GM06990 (cell line): ENCODE measurements around the gene SLC66A2.

Source experiments
- DNase-seq: peaks from one replicate; pipeline ENCODE4 v3.0.0-alpha.2; 2011; ENCODE audit not compliant: insufficient read length; ENCODE audit errors: extremely low read depth
- H3K27me3 ChIP-seq: replicated peaks from 2 replicates; pipeline ENCODE4 v1.6.0; 2011; ENCODE audit warnings: low read length; ENCODE audit not compliant: control insufficient read depth, insufficient read depth
- H3K36me3 ChIP-seq: 2 replicates; pipeline ENCODE4 v1.5.1; 2011; ENCODE audit warnings: low read length; ENCODE audit not compliant: control insufficient read depth, insufficient read depth
- H3K4me3 ChIP-seq: replicated peaks from 2 replicates; pipeline ENCODE4 v1.5.1; 2011; ENCODE audit warnings: low read depth, mild to moderate bottlenecking, control low read depth, low read length
- TF ChIP-seq, protein P1 (sequence below): IDR thresholded peaks from 2 replicates; pipeline ENCODE4 v1.5.1; 2011; ENCODE audit warnings: low read length, control low read depth, mild to moderate bottlenecking, inconsistent platforms; ENCODE audit not compliant: insufficient read depth, poor library complexity, severe bottlenecking

SLC66A2 gene

DNA sequence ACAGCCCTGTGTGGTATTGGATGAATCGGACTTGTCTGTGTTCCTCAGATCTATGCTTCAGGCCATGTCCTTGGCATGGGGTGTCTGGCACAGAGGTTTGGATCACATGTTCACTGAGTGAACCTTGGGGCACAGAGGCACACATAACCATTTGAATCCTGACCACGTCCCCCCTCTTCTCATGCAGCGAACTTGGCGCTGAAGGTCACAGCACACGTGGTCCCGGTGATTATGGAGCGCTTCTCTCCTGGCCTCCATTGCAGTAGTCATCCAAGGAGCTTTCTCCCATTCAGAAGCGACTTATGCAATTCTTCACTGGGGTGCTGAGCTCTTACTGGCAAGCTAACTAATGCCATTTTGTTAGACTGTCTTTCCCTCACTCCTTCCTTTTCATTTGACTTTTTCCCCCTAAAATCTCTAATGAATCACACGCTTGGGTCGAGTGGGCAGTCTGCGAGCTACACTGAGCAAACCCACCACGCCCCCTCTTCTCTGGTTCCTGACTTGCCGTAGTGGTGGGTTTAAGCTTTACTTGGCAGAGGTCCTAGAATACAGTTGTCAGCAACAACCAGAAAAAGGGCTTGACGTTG is 94.3 kb downstream of the SLC66A2 start:
- no peak overlapping the region for H3K4me3 ChIP-seq
- TF ChIP-seq, protein P1, sequence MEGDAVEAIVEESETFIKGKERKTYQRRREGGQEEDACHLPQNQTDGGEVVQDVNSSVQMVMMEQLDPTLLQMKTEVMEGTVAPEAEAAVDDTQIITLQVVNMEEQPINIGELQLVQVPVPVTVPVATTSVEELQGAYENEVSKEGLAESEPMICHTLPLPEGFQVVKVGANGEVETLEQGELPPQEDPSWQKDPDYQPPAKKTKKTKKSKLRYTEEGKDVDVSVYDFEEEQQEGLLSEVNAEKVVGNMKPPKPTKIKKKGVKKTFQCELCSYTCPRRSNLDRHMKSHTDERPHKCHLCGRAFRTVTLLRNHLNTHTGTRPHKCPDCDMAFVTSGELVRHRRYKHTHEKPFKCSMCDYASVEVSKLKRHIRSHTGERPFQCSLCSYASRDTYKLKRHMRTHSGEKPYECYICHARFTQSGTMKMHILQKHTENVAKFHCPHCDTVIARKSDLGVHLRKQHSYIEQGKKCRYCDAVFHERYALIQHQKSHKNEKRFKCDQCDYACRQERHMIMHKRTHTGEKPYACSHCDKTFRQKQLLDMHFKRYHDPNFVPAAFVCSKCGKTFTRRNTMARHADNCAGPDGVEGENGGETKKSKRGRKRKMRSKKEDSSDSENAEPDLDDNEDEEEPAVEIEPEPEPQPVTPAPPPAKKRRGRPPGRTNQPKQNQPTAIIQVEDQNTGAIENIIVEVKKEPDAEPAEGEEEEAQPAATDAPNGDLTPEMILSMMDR: no peak
- H3K27me3 ChIP-seq: no peaks in the 10 kb centered on the region
- no peak for DNase-seq
- no peaks in the 10 kb centered on the region for H3K36me3 ChIP-seq

GRCh38 chr18:79856119-79857007 is 95.1 kb downstream of the SLC66A2 start:
- TF ChIP-seq, protein P1: no peak
- H3K27me3 ChIP-seq: no peaks in the 10 kb centered on the region
- H3K4me3 ChIP-seq: no peak overlapping the region
- peak; percentile 32 for DNase-seq
- H3K36me3 ChIP-seq: no peaks in the 10 kb centered on the region

DNA sequence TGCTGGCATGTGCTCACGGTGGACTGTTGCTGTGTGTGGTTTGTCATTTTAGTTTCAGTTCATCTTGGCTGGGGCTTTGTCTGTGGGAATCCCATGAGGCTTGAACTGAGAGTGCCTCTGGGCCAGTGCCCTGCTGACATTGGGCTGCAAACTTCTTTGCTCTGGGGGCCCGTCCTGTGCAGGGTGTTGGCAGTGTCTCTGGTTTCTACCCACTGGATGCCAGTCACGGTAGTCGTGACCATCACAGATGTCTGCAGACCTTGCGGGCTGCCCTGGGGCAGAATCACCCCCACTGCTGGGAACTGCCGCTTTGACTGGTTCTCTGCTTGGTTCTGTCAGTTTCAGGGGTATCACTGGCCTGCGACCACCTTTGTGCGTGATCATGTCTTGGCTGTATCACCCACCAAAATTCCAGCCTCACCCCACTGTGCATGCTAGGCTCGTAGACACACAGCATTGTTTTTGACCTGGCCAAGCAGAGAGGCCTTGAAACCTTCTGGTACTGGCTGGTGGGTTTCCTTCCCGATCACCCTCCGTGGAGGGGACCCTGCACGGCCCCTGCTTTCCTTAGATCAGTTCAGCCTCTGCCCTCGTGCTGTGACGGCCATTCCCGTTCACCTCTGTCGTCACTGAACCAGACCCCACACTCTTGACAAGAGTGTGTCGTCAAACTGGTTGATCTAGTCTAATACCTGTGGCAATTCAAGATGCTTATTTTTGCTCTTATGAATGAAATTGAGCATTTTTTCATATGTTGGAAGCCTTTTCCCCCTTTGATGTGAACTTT is 96.1 kb downstream of the SLC66A2 start:
- DNase-seq: no peak
- Histone ChIP-seq H3K36me3 (no peaks in the 10 kb centered on the region), H3K4me3 (no peak overlapping the region), H3K27me3 (no peaks in the 10 kb centered on the region)
- TF ChIP-seq, protein P1: no peak

DNA sequence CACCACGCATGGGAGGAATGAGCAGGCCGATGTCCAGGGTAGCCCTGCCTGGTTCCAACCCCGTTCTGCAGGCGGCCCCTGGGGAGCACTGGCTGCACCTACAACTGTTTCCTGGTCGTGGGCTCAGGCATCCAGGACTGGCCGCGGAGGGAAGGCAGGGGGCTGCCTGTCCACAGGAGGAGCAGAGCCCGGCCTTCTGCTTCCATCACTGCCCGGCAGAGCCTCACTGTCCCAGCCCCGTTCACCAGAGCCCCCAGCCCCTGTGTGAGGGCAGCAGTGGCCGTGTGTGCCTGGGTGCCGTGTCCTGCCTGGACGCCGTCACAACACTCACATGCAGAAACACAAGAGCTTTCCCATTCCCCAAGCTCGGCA is 97.5 kb downstream of the SLC66A2 start:
- Histone ChIP-seq H3K27me3 (no peaks in the 10 kb centered on the region), H3K36me3 (no peaks in the 10 kb centered on the region), H3K4me3 (no peak overlapping the region)
- TF ChIP-seq, protein P1: no peak
- no peak for DNase-seq

DNA sequence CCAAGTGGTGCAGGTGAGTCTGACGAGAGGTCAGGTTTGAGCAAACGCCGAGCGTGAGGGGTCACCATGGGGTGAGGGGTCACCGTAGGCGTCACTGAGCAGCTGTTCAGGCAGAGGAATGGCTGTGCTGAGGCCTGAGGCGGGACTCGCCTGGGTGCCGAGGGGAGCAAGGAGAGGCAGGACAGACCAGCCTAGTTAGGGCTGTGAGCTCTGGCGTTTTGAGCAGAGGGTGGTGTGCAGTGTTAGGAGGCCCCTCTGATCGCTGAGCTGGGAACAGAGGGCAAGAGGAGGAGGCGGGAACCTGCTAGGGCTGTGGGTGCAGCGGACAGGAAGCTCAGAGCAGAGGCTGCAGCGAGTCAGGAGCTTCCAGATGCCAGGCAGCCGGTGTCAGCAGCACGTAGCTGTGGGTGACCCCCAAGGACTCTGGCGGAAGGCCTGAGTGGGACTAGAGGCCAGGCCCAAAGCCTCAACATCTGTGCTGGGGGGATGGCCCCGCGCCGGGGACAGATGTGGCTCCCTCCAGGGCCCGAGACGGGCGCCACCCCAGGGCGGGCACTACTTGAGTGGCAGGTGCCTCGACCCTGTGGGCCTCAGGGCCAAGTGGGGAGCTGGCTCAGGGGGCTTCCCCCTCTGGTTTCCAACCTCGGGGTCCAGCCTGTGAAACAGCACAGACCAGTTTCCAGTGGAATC is 98.0 kb downstream of the SLC66A2 start:
- Histone ChIP-seq H3K4me3 (no peak overlapping the region), H3K27me3 (no peaks in the 10 kb centered on the region), H3K36me3 (no peaks in the 10 kb centered on the region)
- TF ChIP-seq, protein P1: no peak
- DNase-seq: no peak
